Esophagus muscularis mucosa (tissue), 4 donors: ENCODE results near the gene MAML1.

ENCODE experiments used
- EP300 ChIP-seq: sonication (generic); formaldehyde crosslinking; IDR thresholded peaks from one replicate; pipeline ENCODE4 v1.6.1; 2017; ENCODE audit warnings: antibody characterized with exemption
- POLR2A ChIP-seq: fragments of 450-650 bp; IDR thresholded peaks from one replicate; pipeline ENCODE4 v1.6.1; 2017; ENCODE audit warnings: antibody characterized with exemption, moderate library complexity, mild to moderate bottlenecking, low read depth
- POLR2AphosphoS5 ChIP-seq, 2 donors: sonication (generic); formaldehyde crosslinking; IDR thresholded peaks; one replicate each; pipeline ENCODE4 v1.6.1; 2017; ENCODE audit warnings: antibody characterized with exemption in 2 of 2
- TF ChIP-seq, protein P1 (sequence below), 3 experiments: fragments of 200-600 bp in 2 of 3; fragments of 450-650 bp in 1 of 3; sonication (generic) in 2 of 3; IDR thresholded peaks; one replicate each; pipeline ENCODE4 v1.5.1; 2017 to 2019; ENCODE audit warnings: antibody characterized with exemption in 3 of 3, mild to moderate bottlenecking in 2 of 3, moderate library complexity in 1 of 3

DNA sequence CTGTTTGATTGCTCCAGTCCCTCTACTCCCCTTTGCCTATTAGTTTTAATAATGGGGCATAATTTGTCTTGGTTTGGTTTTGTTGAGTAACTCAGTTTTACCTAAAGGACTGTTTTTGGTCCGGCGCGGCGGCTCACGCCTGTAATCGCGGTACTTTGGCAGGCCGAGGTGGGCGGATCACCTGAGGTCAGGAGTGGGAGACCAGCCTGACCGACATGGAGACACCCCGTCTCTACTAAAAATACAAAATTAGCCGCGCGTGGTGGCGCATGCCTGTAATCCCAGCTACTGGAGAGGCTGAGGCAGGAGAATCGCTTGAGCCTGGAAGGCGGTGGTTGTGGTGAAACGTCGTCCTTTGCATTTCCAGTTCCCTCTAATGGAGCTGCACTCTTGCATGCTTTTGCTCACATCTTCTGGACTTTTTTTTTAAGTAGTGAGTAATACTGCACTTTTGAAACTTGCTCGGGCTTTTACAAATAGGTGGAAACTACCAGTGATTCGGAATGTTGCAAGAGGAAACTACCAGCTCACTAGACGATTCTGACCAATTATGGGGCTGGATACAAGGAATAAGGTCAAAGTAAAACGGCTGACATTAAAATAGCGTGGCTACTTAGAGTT, 721 bp upstream of the MAML1 start:
- TF ChIP-seq, protein P1, sequence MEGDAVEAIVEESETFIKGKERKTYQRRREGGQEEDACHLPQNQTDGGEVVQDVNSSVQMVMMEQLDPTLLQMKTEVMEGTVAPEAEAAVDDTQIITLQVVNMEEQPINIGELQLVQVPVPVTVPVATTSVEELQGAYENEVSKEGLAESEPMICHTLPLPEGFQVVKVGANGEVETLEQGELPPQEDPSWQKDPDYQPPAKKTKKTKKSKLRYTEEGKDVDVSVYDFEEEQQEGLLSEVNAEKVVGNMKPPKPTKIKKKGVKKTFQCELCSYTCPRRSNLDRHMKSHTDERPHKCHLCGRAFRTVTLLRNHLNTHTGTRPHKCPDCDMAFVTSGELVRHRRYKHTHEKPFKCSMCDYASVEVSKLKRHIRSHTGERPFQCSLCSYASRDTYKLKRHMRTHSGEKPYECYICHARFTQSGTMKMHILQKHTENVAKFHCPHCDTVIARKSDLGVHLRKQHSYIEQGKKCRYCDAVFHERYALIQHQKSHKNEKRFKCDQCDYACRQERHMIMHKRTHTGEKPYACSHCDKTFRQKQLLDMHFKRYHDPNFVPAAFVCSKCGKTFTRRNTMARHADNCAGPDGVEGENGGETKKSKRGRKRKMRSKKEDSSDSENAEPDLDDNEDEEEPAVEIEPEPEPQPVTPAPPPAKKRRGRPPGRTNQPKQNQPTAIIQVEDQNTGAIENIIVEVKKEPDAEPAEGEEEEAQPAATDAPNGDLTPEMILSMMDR (IDR thresholded peaks at IDR 0.05): no peak
- TF ChIP-seq POLR2A (no peak), POLR2AphosphoS5 (IDR thresholded peaks at IDR 0.05) (no peak), EP300 (no peak)
